NT2/D1 (cell line): ENCODE data around the gene EHD3.

ENCODE experiments used
- YY1 ChIP-seq: IDR thresholded peaks from 2 replicates; pipeline ENCODE4 v1.6.1; 2011; ENCODE audit not compliant: insufficient read length, insufficient read depth
- ZNF274 ChIP-seq: IDR thresholded peaks from 2 replicates; pipeline ENCODE4 v1.6.1; 2011; ENCODE audit warnings: mild to moderate bottlenecking, low read depth, low read length

DNA sequence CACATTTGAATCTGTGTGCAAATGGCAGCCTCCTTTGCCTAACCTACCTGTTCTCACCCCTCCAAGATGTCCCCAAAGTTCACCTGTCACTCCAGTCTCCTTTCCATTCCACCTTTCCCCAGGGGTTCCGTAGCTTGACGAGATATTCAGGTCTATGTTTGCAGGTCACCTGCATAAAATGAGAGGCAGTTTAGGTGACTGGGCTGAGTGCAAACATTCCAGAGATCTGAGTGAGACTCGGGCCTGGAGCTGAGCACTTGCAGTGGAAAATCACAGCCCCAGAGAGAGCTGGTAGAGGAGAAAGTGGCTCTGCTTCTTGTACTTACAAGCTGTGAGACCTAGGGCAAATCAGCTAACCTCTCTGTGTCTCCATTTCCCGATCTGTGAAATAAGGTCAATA, 36.8 kb upstream of the EHD3 start:
- TF ChIP-seq YY1 (no peak), ZNF274 (no peak)
